NCI-H748 (cell line): ENCODE measurements around the gene CD1E.
"Not testable (repeated sequence)": the region's sequence is repeated elsewhere in the genome, so short reads cannot be mapped to it uniquely, and the experiment has no call there.

ENCODE experiments used
- DNase-seq: peaks from one replicate; lab custom pipeline; 2025; ENCODE audit not compliant: unreplicated experiment; lab: John Stamatoyannopoulos, UW

Gene CD1E

DNA sequence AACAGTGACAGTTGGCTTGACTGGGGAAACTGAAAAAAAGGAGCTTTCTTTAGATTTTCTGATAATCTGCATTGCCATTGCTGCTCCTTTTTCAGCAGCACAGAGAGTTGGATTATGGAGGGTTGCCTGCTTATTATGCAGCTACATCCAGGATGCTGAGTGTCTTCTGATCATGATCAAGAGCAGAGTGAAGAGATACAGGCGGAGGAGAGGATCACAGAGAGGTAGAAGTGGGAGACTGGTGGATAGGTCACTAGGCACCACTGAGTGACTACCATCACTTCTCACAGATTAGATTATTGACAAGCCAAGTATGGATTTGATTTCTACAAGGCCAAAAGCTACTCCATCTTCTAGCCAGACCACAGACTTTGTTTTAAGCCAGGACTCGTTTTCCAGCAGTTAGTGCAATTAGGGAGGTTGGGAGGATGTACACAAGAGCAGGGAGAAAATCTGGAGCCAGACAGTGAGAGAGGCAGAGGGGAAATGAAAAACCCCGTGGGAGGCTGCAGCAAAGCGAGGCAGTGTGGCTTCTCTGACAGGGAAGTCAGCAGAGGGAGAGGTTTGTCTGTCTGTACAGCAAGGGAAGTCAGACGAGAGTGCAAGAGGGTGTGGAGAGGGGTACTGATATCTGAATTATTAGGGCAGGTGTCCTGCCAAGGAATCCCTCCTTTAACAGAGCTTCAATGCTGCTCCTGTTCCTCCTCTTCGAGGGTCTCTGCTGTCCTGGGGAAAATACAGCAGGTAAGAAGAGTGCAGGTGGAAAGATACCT is at the start of gene CD1E:
Gene CD1E (plus strand): TSS at position 592 of the 773 bp plus-strand sequence. CDS start 95 bp downstream, at position 687.
- no peak for DNase-seq

DNA sequence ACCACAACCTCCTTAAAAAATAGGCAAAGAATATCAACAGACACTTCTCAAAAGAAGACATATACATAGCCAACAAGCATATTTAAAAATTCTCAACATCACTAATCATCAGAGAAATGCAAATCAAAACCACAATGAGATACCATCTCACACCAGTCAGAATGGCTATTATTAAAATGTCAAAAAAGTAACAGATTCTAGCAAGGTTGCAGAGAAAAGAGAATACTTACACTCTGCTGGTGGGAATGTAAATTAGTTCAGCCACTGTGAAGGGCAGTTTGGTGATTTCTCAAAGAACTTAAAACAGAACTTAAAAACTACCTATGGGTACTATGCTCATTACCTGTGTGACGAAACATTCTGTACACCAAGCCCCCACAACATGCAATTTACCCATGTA is 43.1 kb upstream of the CD1E start:
- DNase-seq, result no peak

- no peak for DNase-seq
These were observed 42.6 kb upstream of the CD1E start for GRCh38 chr1:158311066-158311465.

DNA sequence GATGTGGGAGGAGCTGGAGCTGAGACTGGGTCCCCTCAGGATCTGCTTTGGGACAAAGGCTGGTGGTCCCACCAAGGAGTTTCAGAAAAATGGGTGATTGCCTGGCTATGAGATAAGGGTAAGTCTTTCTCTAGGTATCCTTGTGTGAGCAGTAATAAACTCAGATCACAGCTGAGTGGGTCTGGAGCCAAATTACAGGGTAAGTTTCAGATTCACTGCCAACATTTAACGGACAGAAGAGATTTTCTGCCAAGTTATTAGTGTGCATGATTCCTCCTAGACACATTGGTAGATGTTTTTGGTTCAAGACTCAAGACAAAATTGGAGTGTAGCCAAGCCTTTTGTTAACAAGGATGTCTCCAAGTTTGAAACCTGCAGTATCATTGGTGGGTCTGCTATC is 29.8 kb upstream of the CD1E start:
- no peak for DNase-seq

- DNase-seq, result no peak
These were observed 29.3 kb upstream of the CD1E start for GRCh38 chr1:158324395-158324794.

- no peak for DNase-seq
These were observed 26.2 kb upstream of the CD1E start for GRCh38 chr1:158327481-158327880.

GRCh38 chr1:158328426-158328825 is 25.3 kb upstream of the CD1E start:
- no peak for DNase-seq

DNA sequence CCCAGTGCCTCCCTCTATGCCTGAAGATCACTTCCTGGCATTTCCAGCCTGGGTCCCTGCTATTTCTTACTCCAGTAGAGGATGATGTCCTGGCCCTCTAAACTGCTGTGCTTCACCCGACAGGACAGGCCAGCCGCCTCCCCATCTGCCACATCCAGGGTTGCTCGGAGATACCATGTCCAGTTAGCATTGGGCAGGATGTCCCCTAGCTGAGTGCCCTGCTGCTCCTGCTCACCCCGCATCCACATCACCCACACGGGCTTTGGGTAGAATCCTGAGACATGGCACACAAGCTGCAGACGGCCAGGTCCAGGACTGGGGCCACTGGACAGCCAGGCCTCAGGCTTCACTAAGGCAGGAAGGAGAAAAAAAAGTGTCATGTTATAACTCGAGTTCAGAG is 24.4 kb upstream of the CD1E start:
- no peak for DNase-seq

- no peak for DNase-seq
These were observed 24.0 kb upstream of the CD1E start for GRCh38 chr1:158329733-158330132.

- DNase-seq, result no peak
These were observed 23.1 kb upstream of the CD1E start for GRCh38 chr1:158330391-158331105.

DNA sequence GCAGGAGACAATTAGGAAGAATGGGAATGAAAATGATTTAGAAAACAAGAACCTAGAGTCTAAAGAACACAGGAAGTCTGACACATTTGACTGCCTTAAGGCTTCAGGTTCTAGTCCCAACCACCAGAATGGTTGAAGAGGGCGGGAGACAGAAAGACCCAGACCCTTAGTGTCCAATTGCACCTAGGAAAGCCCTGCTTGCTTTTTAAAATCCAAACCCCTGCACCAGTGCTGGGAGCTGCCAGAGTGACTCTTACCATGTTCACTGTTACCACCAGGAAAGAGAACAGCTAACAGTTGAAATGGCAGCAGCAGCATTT is 22.6 kb upstream of the CD1E start:
- no peak for DNase-seq

DNA sequence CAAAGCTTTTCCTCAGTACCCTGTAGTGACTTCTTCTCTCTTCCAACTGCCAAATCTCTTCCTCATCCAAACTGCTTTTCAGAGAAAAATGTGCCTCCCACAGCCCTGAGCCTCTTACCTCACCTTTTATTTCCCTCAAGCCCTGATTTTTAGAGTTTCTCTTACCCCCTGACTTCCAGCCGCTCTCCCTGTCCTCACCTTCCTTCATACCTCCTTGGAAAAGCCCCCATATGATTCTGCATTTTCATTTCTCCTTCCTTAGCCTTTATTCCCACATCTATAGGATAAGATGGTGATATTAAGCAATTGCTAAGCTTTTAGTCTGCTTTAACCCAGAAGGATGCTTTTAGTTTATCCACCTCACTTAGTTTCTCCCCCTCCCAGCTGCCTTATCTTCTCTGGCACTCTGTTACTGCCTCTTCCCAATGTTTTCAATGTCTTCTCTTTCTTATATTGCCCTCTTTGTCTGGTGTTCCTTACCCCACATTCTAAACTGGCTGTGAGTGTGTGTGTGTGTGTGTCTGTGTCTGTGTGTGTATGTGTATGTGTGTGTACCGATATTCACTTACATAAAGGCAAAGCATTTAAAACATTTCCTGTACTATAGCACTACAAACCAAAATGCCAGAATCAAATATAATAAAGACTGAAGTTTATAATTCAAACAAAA is 22.1 kb upstream of the CD1E start, which contains the start of gene CD1B:
Gene CD1B (minus strand): TSS at position 51 of the 670 bp plus-strand sequence. CDS start 108 bp downstream, outside the sequence.
- no peak for DNase-seq

DNA sequence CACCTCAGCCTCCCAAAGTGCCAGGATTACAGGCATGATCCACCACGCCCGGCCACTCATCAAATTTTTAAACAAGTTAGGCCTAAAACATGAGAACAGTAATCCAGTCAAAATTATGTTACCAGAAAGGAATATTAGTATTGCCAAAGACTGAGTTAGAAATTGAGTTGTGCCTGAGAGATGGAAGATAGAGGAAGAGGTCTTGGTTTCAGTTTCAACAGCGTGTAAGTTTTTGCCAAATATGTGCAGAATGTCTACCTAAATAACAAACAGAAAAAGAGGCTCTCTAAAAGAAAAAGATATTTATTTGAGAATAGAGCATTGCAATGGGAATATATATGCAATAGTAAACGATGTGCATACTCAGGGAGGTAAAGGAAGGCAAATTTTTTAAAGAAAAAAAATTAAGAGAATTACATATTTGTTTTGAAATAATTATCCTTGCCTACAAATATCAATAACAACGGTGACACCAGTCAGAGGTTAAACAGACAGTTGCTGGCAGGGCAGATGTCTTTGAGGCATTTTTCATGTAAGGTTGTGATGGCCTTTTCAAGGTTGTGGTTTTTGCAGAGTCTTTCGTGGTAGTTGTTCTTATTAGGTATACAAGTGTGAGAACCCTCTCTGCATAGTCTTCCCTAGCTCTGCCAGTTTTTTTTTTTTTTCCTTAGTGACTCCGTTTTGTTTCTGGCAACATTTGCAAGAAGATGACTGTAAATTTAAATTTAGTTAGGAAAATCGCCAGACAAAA is 20.1 kb upstream of the CD1E start:
- DNase-seq, result no peak

DNA sequence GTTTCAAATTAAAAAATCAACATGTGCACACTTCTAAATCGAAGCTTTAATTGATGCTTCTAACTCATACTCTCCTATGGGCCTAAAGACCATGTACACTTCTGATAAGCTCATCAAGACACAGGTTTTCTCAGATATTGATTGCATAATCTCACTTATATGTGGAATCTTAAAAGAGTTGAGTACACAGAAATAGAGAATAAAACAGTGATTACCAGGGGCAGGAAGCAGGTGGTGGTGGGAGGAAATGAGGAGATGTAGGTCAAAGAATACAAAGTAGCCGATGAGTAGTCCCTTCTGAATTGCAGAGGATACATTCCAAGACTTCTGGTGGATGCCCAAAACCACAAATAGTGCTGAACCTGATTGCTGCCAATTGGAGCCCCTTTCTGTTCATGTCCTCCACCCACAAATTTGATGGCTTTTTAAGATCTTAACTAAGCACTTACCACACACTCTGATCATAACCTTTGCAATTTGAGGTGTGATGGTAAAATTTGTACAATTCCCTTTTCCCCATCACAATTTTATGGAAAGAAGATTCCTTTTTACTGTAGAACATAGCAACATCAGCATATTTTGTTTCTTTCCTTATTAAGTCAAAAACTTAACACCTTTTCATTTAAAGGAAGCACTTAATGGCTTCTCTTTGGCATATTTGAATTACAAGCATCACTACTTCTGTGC is 19.0 kb upstream of the CD1E start:
- no peak for DNase-seq

GRCh38 chr1:158335213-158335532 is 18.5 kb upstream of the CD1E start:
- DNase-seq, result no peak

DNA sequence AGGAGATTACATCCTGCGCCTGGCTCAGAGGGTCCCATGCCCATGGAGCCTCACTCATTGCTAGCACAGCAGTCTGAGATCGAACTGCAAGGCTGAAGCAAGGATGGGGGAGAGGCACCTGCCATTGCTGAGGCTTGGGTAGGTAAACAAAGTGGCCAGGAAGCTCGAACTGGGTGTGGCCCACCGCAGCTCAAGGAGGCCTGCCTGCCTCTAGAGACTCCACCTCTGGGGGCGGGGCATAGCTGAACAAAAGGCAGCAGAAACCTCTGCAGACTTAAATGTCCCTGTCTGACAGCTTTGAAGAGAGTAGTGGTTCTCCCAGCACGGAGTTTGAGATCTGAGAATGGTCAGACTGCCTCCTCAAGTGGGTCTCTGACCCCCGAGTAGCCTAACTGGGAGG is 17.3 kb upstream of the CD1E start:
- DNase-seq, result peak; percentile 25

GRCh38 chr1:158348946-158349345 is 4.7 kb upstream of the CD1E start:
- DNase-seq, result not testable (repeated sequence)

GRCh38 chr1:158354255-158354654 is 561 bp downstream of the CD1E start:
- no peak for DNase-seq

- DNase-seq, result no peak
These were observed 2.1 kb downstream of the CD1E start for GRCh38 chr1:158355773-158356285.

- DNase-seq, result no peak
These were observed 2.9 kb downstream of the CD1E start for GRCh38 chr1:158356616-158357015.

DNA sequence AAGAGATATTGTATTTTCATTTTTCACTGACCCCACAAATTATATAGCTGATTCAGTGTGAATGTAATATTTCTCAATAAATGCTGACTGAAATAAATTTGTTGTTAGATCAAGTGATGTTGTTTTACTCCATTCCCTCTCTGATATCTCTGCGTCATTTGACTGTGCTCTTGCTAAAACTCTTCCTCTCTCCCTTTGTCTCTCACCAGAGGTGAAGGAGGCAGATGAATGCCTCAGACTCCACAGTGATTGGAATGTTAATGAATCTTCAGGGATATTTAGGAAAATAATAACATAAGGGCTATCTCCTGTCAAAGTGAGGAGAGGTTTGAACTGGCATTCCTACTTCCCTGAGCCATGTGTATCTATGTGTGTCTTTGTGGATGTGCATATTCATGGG is 3.7 kb downstream of the CD1E start:
- DNase-seq, result no peak
